ENCODE measurements around the gene IKZF4.

IKZF4 gene

DNA sequence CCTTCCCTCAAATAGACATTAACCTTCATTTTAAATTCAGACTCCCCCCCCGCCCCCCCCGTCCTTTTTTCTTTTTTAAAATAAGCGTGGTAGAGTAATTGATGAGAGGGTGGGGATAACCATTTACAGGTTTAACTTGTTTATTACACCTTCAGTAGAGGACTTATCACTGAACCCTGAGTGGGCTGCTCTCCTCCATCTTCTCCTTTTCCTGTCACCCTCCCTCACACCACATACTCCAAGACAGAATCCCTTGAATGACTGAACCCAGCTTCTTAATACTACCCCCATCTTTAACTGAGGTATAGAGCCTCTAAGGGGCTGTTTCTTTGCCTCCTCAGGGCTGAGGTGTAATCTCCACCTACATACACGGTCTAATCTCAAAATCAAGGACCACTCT lies 3.7 kb upstream of the IKZF4 start:
- peaks cover 21 to 26% (median 24%) of the 10 kb centered on the region in 10 experiments for H3K4me1 ChIP-seq
- no peak overlapping the region for H3K4me2 ChIP-seq
- no peak overlapping the region for H3K9ac ChIP-seq
- no peak for TF ChIP-seq Cebpa-rat (IDR thresholded peaks at IDR 0.05)
- no peaks in the 10 kb centered on the region for H3K9me3 ChIP-seq (replicated peaks in 1 of 11)
- H4K20me1 ChIP-seq = no peaks in the 10 kb centered on the region
- no peaks in the 10 kb centered on the region for H3K27me3 ChIP-seq
- H3K27ac ChIP-seq = no peak overlapping the region
- no peak overlapping the region for H3K4me3 ChIP-seq
- H3K36me3 ChIP-seq = peaks cover 0 to 16% (median 0%) of the 10 kb centered on the region in 11 experiments; a peak in 4 of 22 replicates

DNA sequence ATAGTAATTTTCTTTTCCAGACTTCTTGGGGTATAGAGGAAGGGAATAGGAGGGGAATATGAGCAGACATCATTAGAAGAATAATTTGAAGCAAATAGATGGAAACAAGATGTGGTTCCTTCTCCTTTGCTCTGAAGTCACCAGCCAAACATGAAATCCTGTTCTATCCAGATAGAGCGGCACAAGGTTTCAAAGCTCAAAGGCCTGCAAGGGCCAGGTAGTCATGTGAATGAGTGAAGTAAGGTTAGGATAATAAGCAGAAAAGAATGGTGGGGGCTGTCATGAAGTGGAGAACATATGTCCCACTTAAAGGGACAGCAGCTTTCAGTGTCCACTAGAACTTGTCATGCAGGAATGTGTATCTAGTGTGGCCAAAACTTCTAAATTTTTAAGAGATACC lies 2.5 kb upstream of the IKZF4 start:
- Histone ChIP-seq H3K36me3 (peaks cover 0 to 16% (median 0%) of the 10 kb centered on the region in 11 experiments; a peak in 4 of 22 replicates), H4K20me1 (no peaks in the 10 kb centered on the region), H3K27ac (no peak overlapping the region), H3K9me3 (replicated peaks in 1 of 11) (no peaks in the 10 kb centered on the region), H3K9ac (no peak overlapping the region), H3K4me3 (no peak overlapping the region), H3K4me1 (peaks cover 29 to 38% (median 35%) of the 10 kb centered on the region in 10 experiments), H3K27me3 (no peaks in the 10 kb centered on the region), H3K4me2 (no peak overlapping the region)
- no peak for TF ChIP-seq Cebpa-rat (IDR thresholded peaks at IDR 0.05)

- no peaks in the 10 kb centered on the region for H4K20me1 ChIP-seq
- H3K9ac ChIP-seq = peak overlapping the region; percentile 59 to 82 (median 79); a peak in 20 of 22 replicates
- H3K4me1 ChIP-seq = peaks cover 29 to 40% (median 37%) of the 10 kb centered on the region in 10 experiments
- H3K36me3 ChIP-seq = peaks cover 19 to 42% (median 27%) of the 10 kb centered on the region in 11 experiments
- TF ChIP-seq Cebpa-rat (IDR thresholded peaks at IDR 0.05) = no peak
- peak overlapping the region; percentile 33 to 72 (median 60); a peak in 19 of 20 replicates for H3K4me3 ChIP-seq
- H3K4me2 ChIP-seq = peak overlapping the region; percentile 77 to 95 (median 91)
- H3K9me3 ChIP-seq (replicated peaks in 1 of 11) = no peaks in the 10 kb centered on the region
- peak overlapping the region in 9 of 11 experiments; percentile 70 to 83 (median 78); a peak in 18 of 22 replicates for H3K27ac ChIP-seq
- no peaks in the 10 kb centered on the region for H3K27me3 ChIP-seq
These were observed 1.1 kb downstream of the IKZF4 start for GRCh38 chr12:56021889-56022497.

DNA sequence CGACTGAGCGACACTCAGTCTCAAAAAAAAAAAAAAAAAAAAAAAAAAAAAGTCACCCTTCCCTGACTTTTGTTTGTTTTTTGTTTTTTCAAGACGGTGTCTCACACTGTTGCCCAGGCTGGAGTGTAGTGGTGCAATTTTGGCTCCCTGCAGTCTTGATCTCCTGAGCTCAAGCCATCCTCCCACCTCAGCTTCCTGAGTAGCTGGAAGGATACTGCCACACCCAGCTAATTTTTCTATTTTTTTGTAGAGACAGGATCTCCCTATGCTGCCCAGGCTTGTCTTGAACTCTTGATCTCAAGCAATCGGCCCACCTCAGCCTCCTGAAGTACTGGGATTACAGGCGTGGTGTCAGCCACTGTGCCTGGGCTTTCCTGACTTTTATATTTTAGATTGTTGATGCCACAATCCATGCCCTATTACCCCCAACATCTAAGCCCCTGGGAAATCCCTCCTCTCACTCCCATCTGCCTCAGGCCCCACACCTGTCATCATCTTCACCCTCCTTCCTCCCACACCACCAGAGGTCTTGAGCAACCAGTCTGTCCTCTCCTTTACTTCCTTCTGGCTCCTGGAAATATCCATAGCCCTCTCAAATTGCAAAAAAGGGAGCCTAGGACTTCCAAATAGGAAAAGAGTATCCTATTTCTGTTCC lies 7.8 kb downstream of the IKZF4 start:
- 0 out of 22 replicates have a peak overlapping the region, but pooled peaks of 1 of the 11 experiments have one; percentile 28 for H3K27ac ChIP-seq
- peaks cover 0 to 9% (median 3%) of the 10 kb centered on the region in 10 experiments; a peak in 9 of 20 replicates for H3K4me1 ChIP-seq
- H3K36me3 ChIP-seq = peaks cover 42 to 89% (median 69%) of the 10 kb centered on the region in 11 experiments
- H3K27me3 ChIP-seq = no peaks in the 10 kb centered on the region
- no peaks in the 10 kb centered on the region for H4K20me1 ChIP-seq
- TF ChIP-seq Cebpa-rat (IDR thresholded peaks at IDR 0.05) = no peak
- no peaks in the 10 kb centered on the region for H3K9me3 ChIP-seq (replicated peaks in 1 of 11)
- H3K4me2 ChIP-seq = peak overlapping the region in 3 of 11 experiments; percentile 4 to 29 (median 28); a peak in 4 of 22 replicates
- H3K4me3 ChIP-seq = no peak overlapping the region
- H3K9ac ChIP-seq = peak overlapping the region in 9 of 11 experiments; percentile 4 to 39 (median 13); a peak in 11 of 22 replicates

DNA sequence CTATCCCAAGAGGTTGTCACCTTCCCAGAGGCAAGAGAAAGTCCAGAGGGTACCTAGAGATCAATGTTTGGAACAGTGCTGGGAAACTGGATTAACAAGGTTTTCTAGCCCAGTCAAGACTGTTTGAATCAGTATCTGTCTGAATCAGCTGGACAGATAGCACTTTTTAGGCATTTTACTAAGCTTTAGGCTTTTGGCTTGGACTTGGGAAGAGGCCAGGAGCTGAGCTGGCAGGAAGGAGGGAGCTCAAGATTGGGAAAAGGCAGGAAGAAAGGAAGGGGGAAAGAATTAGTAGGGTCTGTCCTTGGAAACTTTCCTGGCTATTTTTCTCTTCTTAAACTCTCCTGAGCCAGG lies 8.3 kb downstream of the IKZF4 start:
- no peaks in the 10 kb centered on the region for H3K27me3 ChIP-seq
- H3K9me3 ChIP-seq (replicated peaks in 1 of 11) = no peaks in the 10 kb centered on the region
- H3K4me2 ChIP-seq = peak overlapping the region in 3 of 11 experiments; percentile 4 to 29 (median 28); a peak in 2 of 22 replicates
- H3K4me3 ChIP-seq = no peak overlapping the region
- TF ChIP-seq Cebpa-rat (IDR thresholded peaks at IDR 0.05) = no peak
- peak overlapping the region in 7 of 11 experiments; percentile 4 to 39 (median 15); a peak in 7 of 22 replicates for H3K9ac ChIP-seq
- peaks cover 44 to 94% (median 74%) of the 10 kb centered on the region in 11 experiments for H3K36me3 ChIP-seq
- H3K4me1 ChIP-seq = peaks cover 0 to 9% (median 3%) of the 10 kb centered on the region in 10 experiments; a peak in 7 of 20 replicates
- H3K27ac ChIP-seq = peak overlapping the region in 2 of 11 experiments; percentile 7 to 28; a peak in 1 of 22 replicates
- H4K20me1 ChIP-seq = no peaks in the 10 kb centered on the region

DNA sequence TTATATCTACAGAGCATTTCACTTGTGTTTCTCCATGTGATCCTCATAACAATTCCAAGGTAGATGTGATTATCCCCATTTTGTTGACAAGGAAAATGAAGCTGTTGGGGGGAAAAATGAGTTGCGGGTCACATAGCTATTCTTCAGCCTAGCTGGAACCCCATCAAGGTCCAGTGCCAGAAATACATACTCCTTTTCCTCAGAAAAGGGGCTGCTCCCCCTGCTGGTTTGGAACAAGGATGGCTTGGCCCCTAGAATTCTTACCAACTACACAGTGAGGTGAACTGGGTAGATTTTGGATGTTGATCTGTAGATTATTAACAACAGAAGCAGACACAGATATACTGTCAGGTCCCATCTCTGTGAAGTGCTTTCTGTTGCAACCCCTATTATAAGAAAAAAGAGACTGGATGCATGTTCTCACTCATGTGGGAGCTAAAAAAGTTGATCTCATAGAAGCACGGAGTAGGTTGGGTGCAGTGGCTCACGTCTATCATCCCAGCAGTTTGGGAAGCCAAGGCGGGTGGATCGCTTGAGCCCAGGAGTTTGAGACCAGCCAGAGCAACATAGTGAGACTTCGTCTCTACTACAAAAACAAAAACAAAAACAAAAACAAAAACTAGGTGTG lies 8.9 kb downstream of the IKZF4 start:
- Histone ChIP-seq H3K27me3 (no peaks in the 10 kb centered on the region), H3K4me3 (no peak overlapping the region), H3K4me1 (peaks cover 0 to 9% (median 3%) of the 10 kb centered on the region in 10 experiments; a peak in 7 of 20 replicates), H3K27ac (no peak overlapping the region), H3K36me3 (peaks cover 51 to 97% (median 76%) of the 10 kb centered on the region in 11 experiments), H3K4me2 (no peak overlapping the region), H3K9ac (peak overlapping the region in 2 of 11 experiments; percentile 4 to 17; a peak in 1 of 22 replicates), H4K20me1 (no peaks in the 10 kb centered on the region), H3K9me3 (replicated peaks in 1 of 11) (no peaks in the 10 kb centered on the region)
- no peak for TF ChIP-seq Cebpa-rat (IDR thresholded peaks at IDR 0.05)

GRCh38 chr12:56031987-56032386 lies 11.1 kb downstream of the IKZF4 start:
- no peak overlapping the region for H3K4me3 ChIP-seq
- TF ChIP-seq Cebpa-rat (IDR thresholded peaks at IDR 0.05) = no peak
- no peak overlapping the region; a peak in 1 of 22 replicates for H3K9ac ChIP-seq
- H3K9me3 ChIP-seq (replicated peaks in 1 of 11) = no peaks in the 10 kb centered on the region
- H3K27me3 ChIP-seq = no peaks in the 10 kb centered on the region
- H3K36me3 ChIP-seq = peaks cover 53 to 97% (median 76%) of the 10 kb centered on the region in 11 experiments
- H3K4me1 ChIP-seq = peaks cover 0 to 9% (median 3%) of the 10 kb centered on the region in 10 experiments; a peak in 7 of 20 replicates
- H4K20me1 ChIP-seq = no peaks in the 10 kb centered on the region
- no peak overlapping the region for H3K27ac ChIP-seq
- no peak overlapping the region for H3K4me2 ChIP-seq

DNA sequence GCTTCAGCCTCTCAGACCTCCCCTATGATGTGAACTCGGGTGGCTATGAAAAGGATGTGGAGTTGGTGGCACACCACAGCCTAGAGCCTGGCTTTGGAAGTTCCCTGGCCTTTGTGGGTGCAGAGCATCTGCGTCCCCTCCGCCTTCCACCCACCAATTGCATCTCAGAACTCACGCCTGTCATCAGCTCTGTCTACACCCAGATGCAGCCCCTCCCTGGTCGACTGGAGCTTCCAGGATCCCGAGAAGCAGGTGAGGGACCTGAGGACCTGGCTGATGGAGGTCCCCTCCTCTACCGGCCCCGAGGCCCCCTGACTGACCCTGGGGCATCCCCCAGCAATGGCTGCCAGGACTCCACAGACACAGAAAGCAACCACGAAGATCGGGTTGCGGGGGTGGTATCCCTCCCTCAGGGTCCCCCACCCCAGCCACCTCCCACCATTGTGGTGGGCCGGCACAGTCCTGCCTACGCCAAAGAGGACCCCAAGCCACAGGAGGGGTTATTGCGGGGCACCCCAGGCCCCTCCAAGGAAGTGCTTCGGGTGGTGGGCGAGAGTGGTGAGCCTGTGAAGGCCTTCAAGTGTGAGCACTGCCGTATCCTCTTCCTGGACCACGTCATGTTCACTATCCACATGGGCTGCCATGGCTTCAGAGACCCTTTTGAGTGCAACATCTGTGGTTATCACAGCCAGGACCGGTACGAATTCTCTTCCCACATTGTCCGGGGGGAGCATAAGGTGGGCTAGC lies 13.9 kb downstream of the IKZF4 start:
- H3K4me3 ChIP-seq = no peak overlapping the region
- no peaks in the 10 kb centered on the region for H3K27me3 ChIP-seq
- no peak overlapping the region for H3K27ac ChIP-seq
- TF ChIP-seq Cebpa-rat (IDR thresholded peaks at IDR 0.05) = no peak
- no peaks in the 10 kb centered on the region for H4K20me1 ChIP-seq
- H3K9me3 ChIP-seq (replicated peaks in 1 of 11) = no peaks in the 10 kb centered on the region
- H3K4me1 ChIP-seq = no peaks in the 10 kb centered on the region
- H3K4me2 ChIP-seq = no peak overlapping the region
- no peak overlapping the region; a peak in 1 of 22 replicates for H3K9ac ChIP-seq
- H3K36me3 ChIP-seq = peaks cover 44 to 90% (median 65%) of the 10 kb centered on the region in 11 experiments

Data from BLaER1 treated with 17β-estradiol and CSF1 and Interleukin-3, amounts not matched to agents 10 nM and 100 nM (cell line).